ENCODE results near the gene ALG14. TPM values are rescaled to one million over a fixed set of nuclear protein-coding genes. Genes with fewer than 3 reads are reported as not detected.

The ALG14 gene
- total RNA-seq, 4 donors from 2014 or later: 1.1 to 2.4 (median 1.4) TPM

- no peak for TF ChIP-seq CTCF (IDR thresholded peaks at IDR 0.05; ENCODE audit: low read depth)
These were observed 1.2 kb downstream of the ALG14 start for GRCh38 chr1:95071539-95071938.

GRCh38 chr1:95069710-95070093, 3.0 kb downstream of the ALG14 start:
- no peak for TF ChIP-seq CTCF (IDR thresholded peaks at IDR 0.05; ENCODE audit: low read depth)

- no peak for TF ChIP-seq CTCF (IDR thresholded peaks at IDR 0.05; ENCODE audit: low read depth)
These were observed 3.6 kb downstream of the ALG14 start for GRCh38 chr1:95068956-95069709.

GRCh38 chr1:95067568-95067967, 5.2 kb downstream of the ALG14 start:
- TF ChIP-seq CTCF (IDR thresholded peaks at IDR 0.05; ENCODE audit: low read depth): no peak

- no peak for TF ChIP-seq CTCF (IDR thresholded peaks at IDR 0.05; ENCODE audit: low read depth)
These were observed 5.7 kb downstream of the ALG14 start for GRCh38 chr1:95067062-95067461.

- no peak for TF ChIP-seq CTCF (IDR thresholded peaks at IDR 0.05; ENCODE audit: low read depth)
These were observed 11.2 kb downstream of the ALG14 start for GRCh38 chr1:95061445-95062006.

GRCh38 chr1:95058974-95059373, 13.8 kb downstream of the ALG14 start:
- TF ChIP-seq CTCF (IDR thresholded peaks at IDR 0.05; ENCODE audit: low read depth): no peak

Data from subcutaneous adipose tissue (tissue), 4 donors.